Mesendoderm (in vitro differentiated cells): ENCODE data around the gene PARP8.
"Not testable (repeated sequence)": the region's sequence is repeated elsewhere in the genome, so short reads cannot be mapped to it uniquely, and the experiment has no call there.

Experiments used
- DNase-seq: peaks from one replicate; pipeline ENCODE4 v3.0.0; 2013
- H2AK5ac ChIP-seq: 2 replicates; pipeline ENCODE4 v1.6.1; 2013; ENCODE audit warnings: low read length, inconsistent platforms
- H2BK120ac ChIP-seq: 2 replicates; pipeline ENCODE4 v1.6.1; 2013; ENCODE audit warnings: low read depth, mild to moderate bottlenecking, low read length, moderate library complexity, mixed read lengths
- H2BK15ac ChIP-seq: replicated peaks from 2 replicates; pipeline ENCODE4 v1.6.1; 2013; ENCODE audit warnings: low read depth, mild to moderate bottlenecking, moderate library complexity
- H2BK5ac ChIP-seq: 2 replicates; pipeline ENCODE4 v1.6.1; 2013; ENCODE audit warnings: low read length, inconsistent platforms
- H3K18ac ChIP-seq: 2 replicates; pipeline ENCODE4 v1.6.1; 2013; ENCODE audit warnings: mild to moderate bottlenecking, low read length, mixed read lengths
- H3K23ac ChIP-seq: one replicate; pipeline ENCODE4 v1.6.1; 2013; ENCODE audit warnings: low read length
- H3K27ac ChIP-seq: 2 replicates; pipeline ENCODE4 v1.5.1; 2013; ENCODE audit warnings: low read depth, mild to moderate bottlenecking, inconsistent platforms, low read length, moderate library complexity
- H3K27me3 ChIP-seq: 2 replicates; pipeline ENCODE4 v1.6.1; 2013; ENCODE audit warnings: low read length, control low read depth, mild to moderate bottlenecking, inconsistent platforms; ENCODE audit not compliant: insufficient read depth, poor library complexity
- H3K36me3 ChIP-seq: 2 replicates; pipeline ENCODE4 v1.6.1; 2013; ENCODE audit warnings: low read length, inconsistent platforms; ENCODE audit not compliant: control insufficient read depth, insufficient read depth
- H3K4ac ChIP-seq: one replicate; pipeline ENCODE4 v1.6.1; 2013; ENCODE audit warnings: low read depth, mild to moderate bottlenecking, low read length, moderate library complexity
- H3K4me1 ChIP-seq: 2 replicates; pipeline ENCODE4 v1.6.1; 2013; ENCODE audit warnings: low read depth, low read length, inconsistent platforms; ENCODE audit not compliant: control insufficient read depth
- H3K4me2 ChIP-seq: 2 replicates; pipeline ENCODE4 v1.6.1; 2013; ENCODE audit warnings: low read length
- H3K4me3 ChIP-seq: 2 replicates; pipeline ENCODE4 v1.5.1; 2013; ENCODE audit warnings: mild to moderate bottlenecking, low read length
- H3K56ac ChIP-seq: one replicate; pipeline ENCODE4 v1.6.1; 2013; ENCODE audit warnings: low read length
- H3K79me1 ChIP-seq: 2 replicates; pipeline ENCODE4 v1.6.1; 2013; ENCODE audit warnings: low read length, inconsistent platforms
- H3K79me2 ChIP-seq: 2 replicates; pipeline ENCODE4 v1.6.1; 2013; ENCODE audit warnings: mild to moderate bottlenecking, low read length; ENCODE audit not compliant: control insufficient read depth, insufficient read depth
- H3K9ac ChIP-seq: 2 replicates; pipeline ENCODE4 v1.6.1; 2013; ENCODE audit warnings: low read length, inconsistent platforms
- H4K5ac ChIP-seq: one replicate; pipeline ENCODE4 v1.6.1; 2013; ENCODE audit warnings: low read length
- H4K8ac ChIP-seq: one replicate; pipeline ENCODE4 v1.6.1; 2013; ENCODE audit warnings: low read depth, mild to moderate bottlenecking, control low read depth, low read length, moderate library complexity
- WGBS: extraction: QIAGEN DNeasy Blood & Tissue Kit; methylation state at CpG from one replicate; pipeline ENCODE4 v1.1.7; 2013; ENCODE audit warnings: low lambda C conversion rate, missing lambda C conversion rate; ENCODE audit not compliant: insufficient coverage; ENCODE audit errors: extremely low coverage; 5-methylcytosine and 5-hydroxymethylcytosine counted together

The PARP8 gene

GRCh38 chr5:50663636-50664035, 2.8 kb upstream of the PARP8 start:
- no peak overlapping the region for H4K5ac ChIP-seq
- H3K18ac ChIP-seq = no peak overlapping the region
- DNase-seq = no peak
- no peak overlapping the region for H2AK5ac ChIP-seq
- H2BK15ac ChIP-seq = no peak overlapping the region
- no peak overlapping the region for H2BK5ac ChIP-seq
- H3K79me2 ChIP-seq = peaks cover 5% of the 10 kb centered on the region
- H2BK120ac ChIP-seq = no peak overlapping the region
- no peaks in the 10 kb centered on the region for H3K79me1 ChIP-seq
- no peaks in the 10 kb centered on the region for H3K27me3 ChIP-seq
- no peak overlapping the region for H4K8ac ChIP-seq
- H3K36me3 ChIP-seq = no peaks in the 10 kb centered on the region
- no CpG with 5 or more reads among the region's 4 CpGs for WGBS
- no peak overlapping the region for H3K9ac ChIP-seq
- no peak overlapping the region for H3K56ac ChIP-seq
- no peak overlapping the region for H3K4me2 ChIP-seq
- no peak overlapping the region for H3K4ac ChIP-seq
- H3K4me3 ChIP-seq = no peak overlapping the region
- no peaks in the 10 kb centered on the region for H3K4me1 ChIP-seq
- H3K27ac ChIP-seq = no peak overlapping the region
- H3K23ac ChIP-seq = no peak overlapping the region

GRCh38 chr5:50665091-50665490, 1.3 kb upstream of the PARP8 start:
- no peak overlapping the region for H4K8ac ChIP-seq
- no peak overlapping the region for H4K5ac ChIP-seq
- H3K18ac ChIP-seq = no peak overlapping the region
- no peak overlapping the region for H3K27ac ChIP-seq
- no peak overlapping the region for H3K9ac ChIP-seq
- H3K4me3 ChIP-seq = no peak overlapping the region
- H3K36me3 ChIP-seq = no peaks in the 10 kb centered on the region
- no peak overlapping the region for H2BK5ac ChIP-seq
- H2BK15ac ChIP-seq = no peak overlapping the region
- H3K27me3 ChIP-seq = no peaks in the 10 kb centered on the region
- H2BK120ac ChIP-seq = no peak overlapping the region
- no peak overlapping the region for H3K4ac ChIP-seq
- H3K79me1 ChIP-seq = no peaks in the 10 kb centered on the region
- no peak overlapping the region for H2AK5ac ChIP-seq
- no peaks in the 10 kb centered on the region for H3K4me1 ChIP-seq
- no peak for DNase-seq
- no peak overlapping the region for H3K4me2 ChIP-seq
- peaks cover 12% of the 10 kb centered on the region for H3K79me2 ChIP-seq
- no peak overlapping the region for H3K56ac ChIP-seq
- no peak overlapping the region for H3K23ac ChIP-seq

DNA sequence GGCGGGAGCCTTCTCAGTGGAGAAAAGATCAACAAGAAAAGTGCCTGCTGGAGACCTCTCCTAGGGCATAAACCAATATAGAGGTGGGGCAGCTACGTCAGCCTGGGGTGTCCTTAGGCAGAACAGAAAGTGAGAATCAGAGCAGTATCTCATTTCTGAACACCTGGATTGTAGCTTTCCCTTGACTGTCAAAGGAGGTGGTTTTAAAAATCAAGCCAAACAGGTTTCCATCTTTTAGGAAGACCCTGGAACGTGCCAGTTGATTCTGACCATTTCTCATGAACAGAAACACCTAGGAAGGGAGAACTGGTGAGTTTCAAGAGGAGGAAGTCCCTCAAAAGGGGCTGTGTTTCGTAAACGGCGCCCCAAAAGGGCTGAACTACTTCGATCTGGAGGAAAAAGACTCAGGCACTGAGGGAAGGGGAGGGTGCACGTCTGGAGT, 655 bp upstream of the PARP8 start:
- not testable (repeated sequence) for H3K79me1 ChIP-seq, H3K36me3 ChIP-seq, H4K8ac ChIP-seq, H4K5ac ChIP-seq, H3K18ac ChIP-seq, H3K27me3 ChIP-seq, H2AK5ac ChIP-seq, H3K4me1 ChIP-seq, H2BK5ac ChIP-seq, H3K23ac ChIP-seq, H3K27ac ChIP-seq, H3K4me2 ChIP-seq, H2BK120ac ChIP-seq, H3K9ac ChIP-seq, H3K4me3 ChIP-seq
- Histone ChIP-seq H3K56ac (peak overlapping the region; percentile 67), H3K79me2 (peaks cover 14% of the 10 kb centered on the region), H3K4ac (peak overlapping the region; percentile 10), H2BK15ac (peak overlapping the region; percentile 86)
- WGBS = no CpG with 5 or more reads among the region's 8 CpGs
- peak; percentile 22 for DNase-seq

DNA sequence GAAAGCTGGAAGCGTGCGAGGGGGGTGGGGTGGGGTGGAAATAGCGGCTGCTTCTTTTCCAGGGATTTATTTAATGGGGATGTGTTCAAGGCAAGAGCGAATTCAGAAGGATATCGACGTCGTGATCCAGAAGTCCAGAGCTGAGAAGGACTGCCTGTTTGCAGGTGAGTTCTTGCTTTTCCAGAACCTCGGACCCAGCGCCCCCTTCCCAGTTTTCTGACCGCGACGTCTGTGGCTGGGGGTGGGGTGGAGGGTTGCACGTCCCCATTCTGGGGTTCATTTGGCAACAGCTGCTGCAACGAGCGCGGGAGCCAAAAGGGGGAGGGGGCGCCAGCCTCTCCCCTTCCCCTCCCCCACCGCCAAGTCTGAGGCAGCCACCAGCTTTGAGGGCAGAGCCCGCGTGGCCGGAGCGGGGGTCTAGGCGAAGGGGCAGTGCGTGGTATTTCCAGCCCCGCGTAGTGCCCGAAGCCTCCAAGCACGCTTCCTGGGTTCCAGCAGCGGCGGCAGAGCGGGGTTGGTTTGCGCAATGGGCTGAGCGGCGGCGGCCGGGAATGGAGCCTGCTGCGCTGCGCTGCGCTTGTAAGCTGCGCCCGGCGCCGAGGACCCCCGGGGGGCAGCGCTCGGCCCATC, 701 bp downstream of the PARP8 start:
- no peak overlapping the region for H4K8ac ChIP-seq
- H3K79me2 ChIP-seq = peaks cover 21% of the 10 kb centered on the region
- peak overlapping the region; percentile 54 for H3K4me2 ChIP-seq
- H3K36me3 ChIP-seq = no peaks in the 10 kb centered on the region
- H3K27ac ChIP-seq = peak overlapping the region; percentile 80
- no CpG with 5 or more reads among the region's 46 CpGs for WGBS
- no peak overlapping the region for H4K5ac ChIP-seq
- H3K9ac ChIP-seq = peak overlapping the region; percentile 88
- peak overlapping the region; percentile 72 for H3K4me3 ChIP-seq
- H3K4ac ChIP-seq = peak overlapping the region; percentile 73
- no peak overlapping the region for H2BK15ac ChIP-seq
- H3K18ac ChIP-seq = peak overlapping the region; percentile 70
- no peaks in the 10 kb centered on the region for H3K79me1 ChIP-seq
- peak overlapping the region; percentile 85 for H3K56ac ChIP-seq
- no peaks in the 10 kb centered on the region for H3K27me3 ChIP-seq
- H3K23ac ChIP-seq = peak overlapping the region; percentile 80
- peak; percentile 77 for DNase-seq
- H2AK5ac ChIP-seq = no peak overlapping the region
- peaks cover under 1% of the 10 kb centered on the region for H3K4me1 ChIP-seq
- H2BK120ac ChIP-seq = no peak overlapping the region
- peak overlapping the region; percentile 80 for H2BK5ac ChIP-seq

- Histone ChIP-seq H3K27ac (peak overlapping the region; percentile 80), H3K27me3 (no peaks in the 10 kb centered on the region), H3K23ac (no peak overlapping the region), H4K5ac (no peak overlapping the region), H2BK120ac (no peak overlapping the region), H3K9ac (peak overlapping the region; percentile 88), H3K4ac (no peak overlapping the region), H3K79me2 (peaks cover 27% of the 10 kb centered on the region), H3K36me3 (no peaks in the 10 kb centered on the region), H3K4me1 (peaks cover 4% of the 10 kb centered on the region), H3K4me2 (peak overlapping the region; percentile 35), H3K79me1 (no peaks in the 10 kb centered on the region), H2BK15ac (no peak overlapping the region), H3K18ac (peak overlapping the region; percentile 70), H3K56ac (peak overlapping the region; percentile 85), H4K8ac (no peak overlapping the region), H3K4me3 (peak overlapping the region; percentile 72), H2AK5ac (no peak overlapping the region), H2BK5ac (no peak overlapping the region)
- no CpG with 5 or more reads among the region's 46 CpGs for WGBS
- peak; percentile 86 for DNase-seq
Observed at GRCh38 chr5:50667653-50668595, 1.5 kb downstream of the PARP8 start.
